CD4-positive, alpha-beta T cell treated with Interleukin-6 at 100 ng/mL for 8 hours (primary cell): ENCODE data around the gene ABHD12.

Source experiments
- DNase-seq: peaks from one replicate; pipeline ENCODE4 v3.0.0-alpha.2; 2020; ENCODE audit warnings: mixed read lengths, low spot score

Gene ABHD12

DNA sequence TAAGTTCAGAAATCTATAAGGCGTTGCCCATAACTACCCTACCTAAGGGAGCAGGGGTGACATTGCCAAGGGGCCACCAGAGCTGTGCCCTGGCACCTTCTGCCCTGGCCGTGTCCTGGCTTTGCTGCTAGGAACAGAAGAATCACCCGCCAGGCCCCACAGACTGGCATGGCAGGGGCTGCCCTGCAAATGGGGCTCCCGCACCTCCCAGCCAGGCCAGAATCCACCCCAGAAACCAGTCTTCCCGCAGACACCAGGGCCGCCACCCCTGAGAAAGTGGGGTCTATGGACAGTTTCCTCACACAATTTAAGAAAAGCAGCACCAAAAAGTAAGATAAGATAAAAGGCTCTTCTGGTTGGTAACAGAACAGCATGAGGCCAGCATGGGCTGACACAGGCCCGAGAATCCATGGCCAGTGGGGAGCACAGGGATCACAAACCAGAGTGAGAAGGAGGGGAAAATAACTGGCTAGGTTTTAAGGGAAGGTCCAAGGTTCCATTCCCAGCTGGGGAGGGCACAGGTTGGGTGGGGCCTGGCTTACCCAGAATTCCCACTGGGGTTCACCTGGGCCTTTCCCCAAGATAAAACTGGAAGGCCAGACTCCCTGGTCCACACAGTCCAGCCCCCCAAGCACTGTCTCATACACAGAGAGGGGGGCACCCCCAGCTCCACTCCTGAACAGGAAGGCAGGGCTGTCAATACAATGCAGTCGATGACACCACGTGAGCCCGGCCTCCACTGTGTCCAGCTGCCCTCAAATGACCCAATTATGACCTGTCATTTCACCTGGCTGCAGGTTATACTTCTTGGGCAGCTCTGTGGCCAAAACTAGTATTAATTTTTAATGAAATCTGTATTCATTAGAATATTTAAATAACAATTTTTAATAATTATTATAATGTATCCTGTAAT lies 83.4 kb downstream of the ABHD12 start:
- DNase-seq = no peak

- DNase-seq = no peak
Measured at GRCh38 chr20:25304025-25304549, 86.5 kb downstream of the ABHD12 start.

- DNase-seq = no peak
Measured at GRCh38 chr20:25303292-25304024, 87.2 kb downstream of the ABHD12 start.

DNA sequence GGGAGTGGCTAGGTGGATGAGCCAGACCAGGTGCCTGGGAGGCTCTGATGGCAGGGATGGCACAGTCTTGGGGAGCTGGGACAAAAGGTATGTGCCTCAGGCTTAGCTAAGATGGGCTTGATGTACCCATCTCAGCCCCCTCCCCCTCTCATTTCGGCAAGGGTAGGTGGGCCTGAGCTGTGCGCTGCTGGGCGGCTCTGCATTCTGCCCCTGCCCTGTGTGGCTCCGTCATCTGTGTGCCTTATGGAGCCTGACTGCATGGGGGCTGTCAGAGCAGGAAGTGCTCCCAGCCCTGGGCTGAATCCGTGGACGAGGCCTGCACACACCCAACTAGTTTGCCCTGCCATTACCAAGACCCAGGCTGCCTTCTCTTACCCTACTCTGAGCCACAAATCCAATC lies 88.0 kb downstream of the ABHD12 start:
- DNase-seq = no peak

- no peak for DNase-seq
Measured at GRCh38 chr20:25301357-25301920, 89.2 kb downstream of the ABHD12 start.

- DNase-seq = no peak
Measured at GRCh38 chr20:25300496-25301170, 90.0 kb downstream of the ABHD12 start.

GRCh38 chr20:25299806-25300205 lies 90.8 kb downstream of the ABHD12 start:
- DNase-seq = no peak

DNA sequence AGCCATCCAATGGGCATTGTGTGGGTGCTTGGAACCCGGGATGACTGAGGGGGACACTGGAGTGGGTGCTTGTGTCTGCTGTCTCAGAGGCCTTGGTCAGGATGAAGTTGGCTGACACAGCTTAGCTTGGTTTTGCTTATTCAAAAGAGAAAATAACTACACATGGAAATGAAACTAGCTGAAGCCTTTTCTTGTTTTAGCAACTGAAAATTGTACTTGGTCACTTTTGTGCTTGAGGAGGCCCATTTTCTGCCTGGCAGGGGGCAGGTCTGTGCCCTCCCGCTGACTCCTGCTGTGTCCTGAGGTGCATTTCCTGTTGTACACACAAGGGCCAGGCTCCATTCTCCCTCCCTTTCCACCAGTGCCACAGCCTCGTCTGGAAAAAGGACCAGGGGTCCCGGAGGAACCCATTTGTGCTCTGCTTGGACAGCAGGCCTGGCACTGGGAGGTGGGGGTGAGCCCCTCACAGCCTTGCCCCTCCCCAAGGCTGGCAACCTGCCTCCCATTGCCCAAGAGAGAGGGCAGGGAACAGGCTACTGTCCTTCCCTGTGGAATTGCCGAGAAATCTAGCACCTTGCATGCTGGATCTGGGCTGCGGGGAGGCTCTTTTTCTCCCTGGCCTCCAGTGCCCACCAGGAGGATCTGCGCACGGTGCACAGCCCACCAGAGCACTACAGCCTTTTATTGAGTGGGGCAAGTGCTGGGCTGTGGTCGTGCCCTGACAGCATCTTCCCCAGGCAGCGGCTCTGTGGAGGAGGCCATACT lies 93.3 kb downstream of the ABHD12 start:
- DNase-seq = no peak

DNA sequence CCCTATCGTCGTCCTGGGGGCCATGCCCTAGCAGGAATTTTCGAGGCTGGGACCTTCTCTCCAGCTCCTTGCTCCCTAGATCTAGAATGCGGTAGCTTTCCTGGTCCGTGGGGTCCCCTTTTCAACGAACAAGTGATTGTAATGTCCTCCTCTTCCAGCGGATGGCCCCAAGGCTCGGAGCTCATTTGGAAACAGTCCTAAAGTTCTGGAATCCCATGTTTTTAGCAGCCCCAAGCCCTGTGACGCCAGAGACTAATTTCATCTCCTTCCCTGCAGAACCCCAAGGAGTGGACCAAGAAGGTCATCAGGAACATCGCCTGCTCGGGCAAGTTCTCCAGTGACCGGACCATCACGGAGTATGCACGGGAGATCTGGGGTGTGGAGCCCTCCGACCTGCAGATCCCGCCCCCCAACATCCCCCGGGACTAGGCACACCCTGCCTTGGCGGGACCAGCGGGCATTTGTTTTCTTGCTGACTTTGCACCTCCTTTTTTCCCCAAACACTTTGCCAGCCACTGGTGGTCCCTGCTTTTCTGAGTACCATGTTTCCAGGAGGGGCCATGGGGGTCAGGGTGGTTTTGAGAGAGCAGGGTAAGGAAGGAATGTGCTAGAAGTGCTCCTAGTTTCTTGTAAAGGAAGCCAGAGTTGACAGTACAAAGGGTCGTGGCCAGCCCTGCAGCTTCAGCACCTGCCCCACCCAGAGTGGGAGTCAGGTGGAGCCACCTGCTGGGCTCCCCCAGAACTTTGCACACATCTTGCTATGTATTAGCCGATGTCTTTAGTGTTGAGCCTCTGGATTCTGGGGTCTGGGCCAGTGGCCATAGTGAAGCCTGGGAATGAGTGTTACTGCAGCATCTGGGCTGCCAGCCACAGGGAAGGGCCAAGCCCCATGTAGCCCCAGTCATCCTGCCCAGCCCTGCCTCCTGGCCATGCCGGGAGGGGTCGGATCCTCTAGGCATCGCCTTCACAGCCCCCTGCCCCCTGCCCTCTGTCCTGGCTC lies 94.2 kb downstream of the ABHD12 start:
- DNase-seq = no peak

DNA sequence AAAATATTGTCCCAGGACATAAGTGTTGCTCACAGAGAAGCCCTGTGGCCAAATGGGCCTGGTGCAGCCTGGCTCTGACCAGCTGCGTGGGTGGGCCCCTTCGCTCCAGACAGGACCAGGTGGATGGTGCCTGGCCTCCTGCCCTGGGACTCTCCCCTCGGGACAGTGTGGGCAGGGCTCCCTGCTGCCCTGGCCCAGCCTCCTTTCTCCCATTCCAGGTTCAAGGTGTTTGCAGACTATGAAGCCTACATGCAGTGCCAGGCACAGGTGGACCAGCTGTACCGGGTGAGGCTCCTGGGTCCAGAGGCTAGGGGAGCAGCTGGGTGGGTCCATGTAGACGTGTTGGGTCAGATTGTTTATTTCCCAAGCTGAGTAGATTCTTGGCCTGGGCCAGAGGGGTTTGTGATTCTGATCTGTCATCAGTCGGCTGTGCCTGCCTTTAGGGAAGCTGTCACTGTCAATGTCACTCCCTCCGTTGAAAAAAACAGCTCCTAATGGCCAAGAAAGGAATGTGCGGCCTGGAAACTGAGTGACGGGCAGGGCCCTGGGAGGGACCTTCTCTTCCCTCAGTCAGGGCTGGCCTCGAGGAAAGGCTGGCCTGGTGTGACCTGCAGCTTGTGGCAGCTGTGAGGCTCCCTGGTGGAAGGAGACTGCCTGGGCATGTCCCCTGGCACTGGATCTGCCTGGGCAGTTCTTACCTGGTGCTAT lies 95.1 kb downstream of the ABHD12 start:
- DNase-seq = no peak

DNA sequence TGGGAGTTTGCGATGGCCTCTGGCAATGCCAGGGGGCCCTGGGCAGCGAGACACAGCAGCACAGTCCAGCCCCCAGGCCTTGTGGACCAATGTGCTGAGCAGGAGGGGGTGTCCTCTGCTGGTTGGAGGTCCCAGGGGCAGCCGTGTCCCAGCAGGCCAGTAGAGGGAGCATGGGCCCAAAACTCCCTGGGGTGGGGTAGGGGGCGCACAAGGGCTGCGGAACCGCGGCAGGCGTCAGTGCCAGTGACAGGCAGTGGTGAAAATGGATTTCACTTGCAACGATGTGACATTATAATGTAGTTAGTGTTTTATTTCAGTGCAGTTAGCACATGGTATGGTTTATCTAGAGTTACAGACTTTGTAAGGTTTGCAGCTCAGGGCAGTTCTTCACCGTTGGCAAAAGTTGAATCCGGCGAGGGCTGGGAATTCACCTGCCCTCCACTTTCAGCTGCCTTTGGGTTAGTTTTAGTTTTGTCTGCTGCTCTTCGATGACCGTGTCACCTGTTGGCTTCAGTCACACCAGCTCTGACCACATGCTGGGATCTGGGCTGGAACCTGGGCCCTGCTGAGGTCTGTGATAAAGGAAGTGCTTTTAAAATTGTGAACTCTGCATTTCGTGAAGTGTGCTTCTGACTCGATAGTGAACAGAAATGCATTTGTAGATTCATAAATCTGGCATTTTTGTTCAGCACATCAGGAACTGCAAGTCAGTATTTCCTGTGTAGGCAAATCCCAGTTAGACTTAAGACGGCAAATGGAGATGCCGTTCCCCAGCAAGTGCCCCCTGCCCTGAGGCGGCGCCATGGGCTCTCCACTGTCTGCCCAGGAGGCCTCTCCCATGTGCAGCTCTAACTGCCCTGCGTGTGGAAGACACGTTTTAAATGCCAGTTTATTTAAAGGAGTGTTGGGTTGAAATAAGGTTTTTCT lies 95.9 kb downstream of the ABHD12 start:
- DNase-seq = peak; percentile 56

DNA sequence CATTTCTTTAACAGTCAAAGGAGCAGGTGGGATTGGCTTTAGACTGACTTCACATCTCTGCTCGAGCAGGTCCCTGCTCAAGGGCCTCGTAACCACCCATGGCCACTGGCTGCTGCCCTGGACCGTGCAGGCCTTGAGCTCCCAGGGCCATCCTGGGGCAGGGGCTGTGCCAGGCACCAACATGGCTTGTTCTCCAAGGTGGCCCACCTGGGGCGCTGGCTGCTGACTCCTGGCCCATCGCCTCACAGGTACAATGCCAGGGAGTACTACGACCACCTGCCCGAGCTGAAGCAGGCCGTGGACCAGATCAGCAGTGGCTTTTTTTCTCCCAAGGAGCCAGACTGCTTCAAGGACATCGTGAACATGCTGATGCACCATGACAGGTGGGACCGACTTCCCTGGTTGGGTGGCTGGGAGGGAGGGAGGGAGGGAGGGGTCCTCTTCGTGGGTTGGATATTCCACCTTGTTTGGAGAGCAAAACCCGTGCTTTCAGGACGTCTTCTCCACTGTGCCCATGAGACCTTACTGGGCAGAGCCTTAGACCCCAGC lies 96.7 kb downstream of the ABHD12 start:
- DNase-seq = no peak

DNA sequence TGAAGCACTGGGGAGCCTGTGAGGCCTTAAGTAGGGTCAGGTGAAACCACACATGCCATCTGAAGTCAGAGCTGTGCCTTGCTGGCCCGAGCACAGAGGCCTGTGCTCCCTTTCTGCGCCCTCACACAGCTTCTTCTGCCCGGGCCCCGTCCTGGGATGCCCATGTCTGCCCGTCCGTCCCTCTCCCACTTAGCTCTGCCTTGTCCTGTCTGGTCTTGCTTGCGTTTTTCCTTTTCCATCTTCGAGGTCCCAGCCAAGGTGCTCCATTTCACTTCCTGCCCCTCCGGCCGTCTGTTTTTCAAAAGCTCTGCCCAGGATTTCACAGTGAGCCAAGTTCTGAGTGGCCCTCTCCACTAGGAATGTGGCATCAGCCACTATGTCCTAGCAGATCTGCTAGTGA lies 97.1 kb downstream of the ABHD12 start:
- no peak for DNase-seq

DNA sequence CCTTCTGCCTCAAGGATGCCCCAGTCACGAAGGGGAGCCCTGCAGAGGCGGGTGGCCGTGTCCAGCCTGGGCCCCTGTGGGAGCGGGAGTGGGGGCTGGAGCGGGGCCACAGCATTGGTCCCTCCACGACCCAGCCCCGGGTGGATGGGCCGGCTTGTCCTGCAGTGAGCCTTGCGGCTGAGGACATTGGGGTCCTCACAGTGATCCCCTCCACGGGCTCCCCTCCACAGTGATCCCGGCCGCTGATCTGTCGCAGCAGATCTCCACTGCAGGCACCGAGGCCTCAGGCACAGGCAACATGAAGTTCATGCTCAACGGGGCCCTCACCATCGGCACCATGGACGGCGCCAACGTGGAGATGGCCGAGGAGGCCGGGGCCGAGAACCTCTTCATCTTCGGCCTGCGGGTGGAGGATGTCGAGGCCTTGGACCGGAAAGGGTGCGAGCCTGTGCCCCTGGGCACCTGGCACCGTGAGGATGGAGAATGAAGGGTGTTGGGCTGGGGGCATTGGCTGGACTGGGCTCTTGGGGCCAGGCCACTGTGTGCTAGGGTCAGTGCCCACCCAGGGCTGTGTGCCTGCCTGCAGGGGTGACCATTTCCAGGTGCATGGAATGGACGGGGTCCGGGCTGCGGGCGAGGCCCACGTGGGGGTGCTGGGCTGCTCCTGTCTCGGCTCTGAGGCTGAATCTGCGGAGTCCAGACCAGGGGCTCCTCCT lies 98.3 kb downstream of the ABHD12 start:
- no peak for DNase-seq

DNA sequence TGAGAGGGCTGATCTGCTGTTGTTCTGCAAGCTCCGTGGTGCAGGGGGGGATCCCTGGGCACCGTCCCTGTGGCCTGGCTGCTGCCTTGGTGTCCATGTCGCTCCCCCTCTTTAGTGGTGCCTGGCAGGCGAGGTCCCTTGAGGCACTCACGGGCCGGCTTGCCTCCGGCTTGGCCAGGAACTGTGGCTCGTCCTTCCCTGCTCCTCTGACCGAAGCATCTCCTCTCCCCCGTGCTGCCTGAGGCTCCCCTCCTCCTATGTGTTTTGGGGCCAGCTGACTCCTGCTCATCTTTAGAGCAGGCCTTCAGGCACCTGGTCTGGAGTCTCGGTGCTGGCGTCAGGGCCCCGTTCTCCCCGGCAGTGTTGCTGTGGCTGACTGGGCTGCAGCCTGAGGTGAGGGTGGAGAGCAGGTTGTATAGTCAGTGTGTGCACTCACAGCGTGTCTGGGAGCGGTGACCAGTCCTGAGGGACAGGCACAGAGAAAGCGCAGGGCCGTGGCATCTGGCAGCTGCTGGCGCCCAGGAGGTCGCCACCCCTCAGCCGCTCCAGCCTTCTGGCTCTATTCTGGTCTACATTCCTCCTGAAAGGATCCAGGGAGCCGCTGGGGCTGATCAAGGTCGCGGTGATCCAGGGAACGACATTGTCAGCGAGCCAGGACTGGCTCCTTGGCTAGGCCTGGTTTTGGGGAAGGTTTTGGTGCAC lies 99.1 kb downstream of the ABHD12 start:
- no peak for DNase-seq

DNA sequence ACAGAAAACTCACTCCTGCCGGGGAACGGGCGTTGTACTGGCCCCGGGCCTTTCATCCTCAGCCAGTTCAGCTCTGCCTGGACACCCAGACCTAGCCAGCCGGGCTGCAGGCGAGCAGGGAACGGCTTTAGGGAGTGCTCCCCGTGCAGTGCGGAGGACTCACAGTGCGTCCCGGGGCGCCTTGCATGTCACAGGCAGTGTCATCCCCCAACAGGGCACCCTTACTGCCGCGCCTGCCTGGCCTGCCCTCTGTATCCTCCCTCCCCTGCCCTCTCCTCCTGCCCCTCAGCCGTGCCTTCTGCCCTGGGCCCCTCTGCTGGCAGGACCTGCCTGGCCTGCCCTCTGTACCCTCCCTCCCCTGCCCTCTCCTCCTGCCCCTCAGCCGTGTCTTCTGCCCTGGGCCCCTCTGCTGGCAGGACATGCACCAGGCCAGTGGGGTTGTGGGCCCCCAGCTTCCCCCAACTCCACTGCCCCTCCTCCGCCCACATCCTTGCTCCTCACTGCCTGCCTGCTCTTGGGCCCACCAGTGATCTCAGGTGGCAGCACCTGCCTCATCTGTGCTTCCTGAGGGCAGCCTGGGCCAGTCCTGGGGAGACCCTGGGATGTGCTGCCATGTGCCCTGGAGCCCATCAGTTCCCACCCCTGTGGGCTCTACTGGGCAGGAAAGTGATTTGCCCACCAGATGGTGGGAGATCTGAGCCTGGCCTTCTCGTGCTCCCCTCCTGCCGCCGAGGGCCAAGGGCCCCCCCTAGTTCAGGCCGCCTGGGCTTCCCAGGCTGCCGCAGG lies 99.8 kb downstream of the ABHD12 start:
- DNase-seq = no peak
